Common myeloid progenitor, CD34-positive (primary cell): ENCODE results near the gene SLC35C1.
"Not testable (repeated sequence)": the region's sequence is repeated elsewhere in the genome, so short reads cannot be mapped to it uniquely, and the experiment has no call there.

Experiments
- CTCF ChIA-PET: fragments of 350-600 bp; sonication (Branson Sonifier 250); formaldehyde crosslinking; loops from one replicate; lab custom pipeline; 2021; ENCODE audit warnings: antibody characterized with exemption; lab: Charles Lee
- POLR2A ChIA-PET: fragments of 350-600 bp; sonication (Branson Sonifier 250); formaldehyde crosslinking; loops from one replicate; lab custom pipeline; 2021; ENCODE audit warnings: antibody characterized with exemption; lab: Charles Lee
- DNase-seq, 3 donors: peaks; one replicate each; pipeline versions ENCODE4 v3.0.0 to v3.0.0-alpha.2; 2013
- H3K27ac ChIP-seq, 2 experiments: 1 replicate in 1 of 2; 2 replicates in 1 of 2; pipeline ENCODE4 v1.7.0; 2013; ENCODE audit warnings: inconsistent platforms in 2 of 2, low read length in 2 of 2, mild to moderate bottlenecking in 2 of 2, low read depth in 1 of 2, moderate library complexity in 1 of 2; ENCODE audit not compliant: severe bottlenecking in 2 of 2, insufficient read depth in 1 of 2, poor library complexity in 1 of 2
- H3K27me3 ChIP-seq, 5 experiments: replicated peaks in 2 of 5; 1 replicate in 3 of 5; 2 replicates in 2 of 5; pipeline versions ENCODE4 v1.6.1 to v1.7.0; 2013; ENCODE audit warnings: low read length in 4 of 5, mild to moderate bottlenecking in 2 of 5, moderate library complexity in 2 of 5, inconsistent platforms in 1 of 5; ENCODE audit not compliant: insufficient read depth in 5 of 5, control insufficient read depth in 4 of 5
- H3K36me3 ChIP-seq, 4 experiments: 1 replicate in 2 of 4; 2 replicates in 2 of 4; pipeline versions ENCODE4 v1.6.1 to v1.7.0; 2013; ENCODE audit warnings: low read length in 3 of 4, control low read depth in 1 of 4, mild to moderate bottlenecking in 1 of 4; ENCODE audit not compliant: control insufficient read depth in 4 of 4, insufficient read depth in 4 of 4
- H3K4me1 ChIP-seq, 4 experiments: 1 replicate in 3 of 4; 2 replicates in 1 of 4; pipeline versions ENCODE4 v1.6.1 to v1.7.1; 2013; ENCODE audit warnings: low read length in 3 of 4, mild to moderate bottlenecking in 3 of 4, control low read depth in 1 of 4, inconsistent platforms in 1 of 4, moderate library complexity in 1 of 4; ENCODE audit not compliant: control insufficient read depth in 4 of 4, insufficient read depth in 4 of 4; ENCODE audit errors: control extremely low read depth in 1 of 4
- H3K4me3 ChIP-seq, 7 experiments: 1 replicate in 4 of 7; 2 replicates in 3 of 7; pipeline versions ENCODE4 v1.5.1 to v1.7.0; 2013; ENCODE audit warnings: mild to moderate bottlenecking in 7 of 7, low read length in 6 of 7, moderate library complexity in 6 of 7, inconsistent platforms in 2 of 7, low read depth in 2 of 7, control low read depth in 1 of 7; ENCODE audit not compliant: insufficient read depth in 4 of 7, control insufficient read depth in 1 of 7; ENCODE audit errors: extremely low read depth in 1 of 7
- H3K9me3 ChIP-seq, 5 experiments: 1 replicate in 4 of 5; 2 replicates in 1 of 5; pipeline versions ENCODE4 v1.6.1 to v1.7.1; 2013; ENCODE audit warnings: low read length in 4 of 5, mild to moderate bottlenecking in 2 of 5, inconsistent platforms in 1 of 5, low read depth in 1 of 5, moderate library complexity in 1 of 5; ENCODE audit not compliant: control insufficient read depth in 4 of 5, insufficient read depth in 2 of 5; ENCODE audit errors: control extremely low read depth in 1 of 5
- WGBS: methylation state at CpG from one replicate; pipeline ENCODE4 v1.1.5; 2013; ENCODE audit not compliant: insufficient coverage; 5-methylcytosine and 5-hydroxymethylcytosine counted together

The SLC35C1 gene

GRCh38 chr11:45805305-45806071 is 539 bp downstream of the SLC35C1 start:
- CTCF ChIA-PET: interaction anchor here (2.0 kb wide), 1 partner anchor 13 kb away, joined by 5 read pairs; no protein-coding TSS in a partner anchor
- POLR2A ChIA-PET: interaction anchor here (0.6 kb wide), 2 partner anchors 10 to 45 kb away, joined by 3 to 5 read pairs; no protein-coding TSS in a partner anchor
- WGBS: 27% methylated on average over 28 of the region's 29 CpGs
- Histone ChIP-seq H3K9me3 (no peaks in the 10 kb centered on the region), H3K27me3 (no peaks in the 10 kb centered on the region), H3K36me3 (peaks cover 0 to 27% (median 10%) of the 10 kb centered on the region in 4 experiments), H3K4me3 (peak overlapping the region; percentile 56 to 94 (median 84)), H3K4me1 (peaks cover 0 to 39% (median 35%) of the 10 kb centered on the region in 4 experiments), H3K27ac (peak overlapping the region in 1 of 2 experiments; percentile 70)
- DNase-seq: peak in 1 of 3 donors; percentile 18

- CTCF ChIA-PET: interaction anchor here (1.2 to 2.0 kb wide), 3 partner anchors 11 to 36 kb away, joined by 4 to 6 read pairs (median 5); no protein-coding TSS in a partner anchor
- peak overlapping the region in 1 of 2 experiments; percentile 70 for H3K27ac ChIP-seq
- WGBS: 96% methylated on average over 14 of the region's 20 CpGs
Observed at GRCh38 chr11:45806072-45806933, 1.4 kb downstream of the SLC35C1 start.

GRCh38 chr11:45806937-45807791 is 2.2 kb downstream of the SLC35C1 start:
- DNase-seq: peak in 1 of 3 donors; percentile 15
- POLR2A ChIA-PET: no interaction called here
- no peaks in the 10 kb centered on the region for H3K27me3 ChIP-seq
- peaks cover 0 to 37% (median 35%) of the 10 kb centered on the region in 4 experiments for H3K4me1 ChIP-seq
- H3K36me3 ChIP-seq: peaks cover 0 to 44% (median 22%) of the 10 kb centered on the region in 4 experiments
- no peaks in the 10 kb centered on the region for H3K9me3 ChIP-seq
- CTCF ChIA-PET: interaction anchor here (1.2 to 1.6 kb wide), 2 partner anchors 10 to 35 kb away, joined by 4 to 6 read pairs; no protein-coding TSS in a partner anchor
- no peak overlapping the region for H3K27ac ChIP-seq
- 83% methylated on average over 4 of the region's 7 CpGs for WGBS
- peak overlapping the region in 3 of 7 experiments; percentile 84 to 92 (median 92) for H3K4me3 ChIP-seq

More at GRCh38 chr11:45806072-45806933, 1.4 kb downstream of the SLC35C1 start:
- no peaks in the 10 kb centered on the region for H3K9me3 ChIP-seq
- H3K4me3 ChIP-seq: peak overlapping the region in 6 of 7 experiments; percentile 56 to 92 (median 83)
- no peaks in the 10 kb centered on the region for H3K27me3 ChIP-seq
- no peak for DNase-seq
- H3K4me1 ChIP-seq: peaks cover 0 to 39% (median 35%) of the 10 kb centered on the region in 4 experiments
- POLR2A ChIA-PET: interaction anchor here (0.6 kb wide), 1 partner anchor 10 kb away, joined by 3 read pairs; no protein-coding TSS in a partner anchor
- peaks cover 0 to 35% (median 14%) of the 10 kb centered on the region in 4 experiments for H3K36me3 ChIP-seq

- H3K4me3 ChIP-seq: peak overlapping the region in 2 of 7 experiments; percentile 7 to 84
Observed at GRCh38 chr11:45807792-45808238, 2.9 kb downstream of the SLC35C1 start.

GRCh38 chr11:45808427-45808826 is 3.5 kb downstream of the SLC35C1 start:
- H3K9me3 ChIP-seq, POLR2A ChIA-PET, H3K27me3 ChIP-seq, H3K4me3 ChIP-seq, H3K27ac ChIP-seq, DNase-seq, CTCF ChIA-PET: not testable (repeated sequence)
- WGBS: 92% methylated on average over 4 of the region's 6 CpGs
- Histone ChIP-seq H3K4me1 (peaks cover 0 to 37% (median 35%) of the 10 kb centered on the region in 4 experiments), H3K36me3 (peaks cover 0 to 45% (median 25%) of the 10 kb centered on the region in 4 experiments)

More at GRCh38 chr11:45807792-45808238, 2.9 kb downstream of the SLC35C1 start:
- ChIA-PET POLR2A (no interaction called here), CTCF (interaction anchor here (1.6 kb wide), 1 partner anchor 35 kb away, joined by 4 read pairs; no protein-coding TSS in a partner anchor)
- DNase-seq: no peak
- Histone ChIP-seq H3K27me3 (no peaks in the 10 kb centered on the region), H3K4me1 (peaks cover 0 to 37% (median 35%) of the 10 kb centered on the region in 4 experiments), H3K27ac (no peak overlapping the region), H3K36me3 (peaks cover 0 to 45% (median 25%) of the 10 kb centered on the region in 4 experiments), H3K9me3 (no peaks in the 10 kb centered on the region)
- WGBS: 98% methylated on average over 4 of the region's 4 CpGs
